Naive thymus-derived CD8-positive, alpha-beta T cell (primary cell): ENCODE measurements around the gene EXOSC9. TPM values are rescaled to one million over a fixed set of nuclear protein-coding genes. Genes with fewer than 3 reads are reported as not detected.

ENCODE experiments used
- ATAC-seq, 2 donors: fragments of 150-1000 bp; cut with Tn5 transposase in 1 of 2; sonication (Bioruptor Pico), chemical (Tn5 transposase) in 1 of 2; 1 replicate in 1 of 2; 2 replicates in 1 of 2; pipeline ENCODE4 v1.10.0; 2021; ENCODE audit warnings: mild to moderate bottlenecking in 2 of 2, moderate library complexity in 2 of 2
- POLR2A ChIA-PET: fragments of 350-600 bp; sonication (Branson Sonifier 250); formaldehyde crosslinking; loops from one replicate; lab custom pipeline; 2021; ENCODE audit warnings: antibody characterized with exemption; lab: Charles Lee
- DNase-seq, 10 donors: peaks; one replicate each; pipeline versions ENCODE4 v3.0.0 to v3.0.0-alpha.2; 2020 to 2022
- H3K27ac Mint-ChIP-seq, 10 donors: one replicate each; pipeline ENCODE4 v1.8.0; 2020 to 2022; ENCODE audit warnings: mild to moderate bottlenecking in 10 of 10, mixed read lengths in 10 of 10, moderate library complexity in 4 of 10, inconsistent platforms in 1 of 10
- H3K27me3 Mint-ChIP-seq, 5 donors: one replicate each; pipeline ENCODE4 v1.8.0; 2021 to 2022; ENCODE audit warnings: mixed read lengths in 5 of 5
- H3K36me3 Mint-ChIP-seq, 3 donors: one replicate each; pipeline ENCODE4 v1.8.0; 2020 to 2022; ENCODE audit warnings: mixed read lengths in 3 of 3, mild to moderate bottlenecking in 2 of 3, inconsistent platforms in 1 of 3
- H3K4me1 Mint-ChIP-seq, 4 donors: one replicate each; pipeline ENCODE4 v1.8.0; 2021 to 2022; ENCODE audit warnings: mixed read lengths in 4 of 4
- H3K4me3 Mint-ChIP-seq, 10 donors: one replicate each; pipeline ENCODE4 v1.8.0; 2020 to 2022; ENCODE audit warnings: mild to moderate bottlenecking in 10 of 10, mixed read lengths in 10 of 10, moderate library complexity in 6 of 10, inconsistent platforms in 1 of 10
- H3K9me3 Mint-ChIP-seq, 9 donors: one replicate each; pipeline ENCODE4 v1.8.0; 2020 to 2022; ENCODE audit warnings: mixed read lengths in 9 of 9, mild to moderate bottlenecking in 3 of 9, inconsistent platforms in 1 of 9, moderate library complexity in 1 of 9
- polyA plus RNA-seq, 3 donors: library from polyadenylated mRNA; unstranded; fragments of 300-500 nt; fragmentation: Illumina TruSeq; gene quantifications; one replicate each; pipeline ENCODE4 v1.2.3, GENCODE V29; 2021
- total RNA-seq, 8 experiments: library from RNA in 2 of 8; stranded (reverse) in 2 of 8; gene quantifications; one replicate each; pipeline ENCODE4 v1.2.3 and lab custom pipeline; 2021 to 2026

The EXOSC9 gene
- total and polyA plus RNA-seq, 5 experiments from 2014 or later, result 37.0 to 45.7 (median 41.6) TPM

DNA sequence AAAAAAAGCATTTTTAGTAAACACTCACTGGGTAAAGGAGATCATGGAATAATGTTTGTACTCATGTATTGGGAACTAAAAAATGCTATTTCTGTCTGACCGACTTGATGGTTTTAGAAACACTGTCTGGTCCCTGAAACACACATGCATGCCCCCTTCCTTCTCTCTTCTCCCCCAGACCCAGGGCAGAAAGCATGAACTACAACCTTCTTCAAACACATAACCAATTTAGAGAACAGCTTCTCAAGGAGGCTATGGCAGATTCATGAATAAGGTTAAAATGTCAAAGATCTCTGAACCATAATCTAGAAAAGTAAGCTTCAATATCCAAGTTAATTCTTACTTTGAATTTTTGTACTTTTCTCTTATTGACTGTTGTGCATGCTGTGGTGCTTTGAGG is 16.6 kb downstream of the EXOSC9 start:
- Mint-ChIP-seq H3K27me3 (no peaks in the 10 kb centered on the region), H3K4me1 (peaks cover 3 to 6% (median 4%) of the 10 kb centered on the region in 4 donors), H3K36me3 (peaks cover 3 to 57% (median 7%) of the 10 kb centered on the region in 3 donors), H3K27ac (peak overlapping the region in 4 of 10 donors; percentile 0 to 67 (median 36)), H3K9me3 (no peaks in the 10 kb centered on the region), H3K4me3 (no peak overlapping the region)
- POLR2A ChIA-PET, result no interaction called here
- DNase-seq (no peak), ATAC-seq (no peak)

DNA sequence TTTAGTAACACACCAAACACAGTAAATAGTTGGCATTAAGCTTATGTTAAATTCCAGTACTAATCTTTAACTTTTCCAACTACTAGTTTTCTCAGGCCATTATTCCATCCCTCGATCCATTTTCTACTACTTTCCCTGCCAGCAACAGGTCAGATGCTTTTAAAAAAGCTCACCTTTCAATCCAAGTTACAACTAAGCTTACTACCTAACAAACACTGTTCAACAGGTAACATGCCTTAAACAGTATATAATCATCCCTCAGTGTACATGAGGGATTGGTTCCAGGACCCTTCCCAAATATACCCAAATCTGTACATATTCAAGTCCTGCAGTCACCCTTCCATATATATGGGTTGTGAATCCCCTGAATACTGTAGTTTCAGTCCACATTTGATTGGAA is 17.1 kb downstream of the EXOSC9 start:
- Mint-ChIP-seq H3K4me3 (no peak overlapping the region), H3K4me1 (peaks cover 7 to 11% (median 9%) of the 10 kb centered on the region in 4 donors)
- POLR2A ChIA-PET, result no interaction called here

DNA sequence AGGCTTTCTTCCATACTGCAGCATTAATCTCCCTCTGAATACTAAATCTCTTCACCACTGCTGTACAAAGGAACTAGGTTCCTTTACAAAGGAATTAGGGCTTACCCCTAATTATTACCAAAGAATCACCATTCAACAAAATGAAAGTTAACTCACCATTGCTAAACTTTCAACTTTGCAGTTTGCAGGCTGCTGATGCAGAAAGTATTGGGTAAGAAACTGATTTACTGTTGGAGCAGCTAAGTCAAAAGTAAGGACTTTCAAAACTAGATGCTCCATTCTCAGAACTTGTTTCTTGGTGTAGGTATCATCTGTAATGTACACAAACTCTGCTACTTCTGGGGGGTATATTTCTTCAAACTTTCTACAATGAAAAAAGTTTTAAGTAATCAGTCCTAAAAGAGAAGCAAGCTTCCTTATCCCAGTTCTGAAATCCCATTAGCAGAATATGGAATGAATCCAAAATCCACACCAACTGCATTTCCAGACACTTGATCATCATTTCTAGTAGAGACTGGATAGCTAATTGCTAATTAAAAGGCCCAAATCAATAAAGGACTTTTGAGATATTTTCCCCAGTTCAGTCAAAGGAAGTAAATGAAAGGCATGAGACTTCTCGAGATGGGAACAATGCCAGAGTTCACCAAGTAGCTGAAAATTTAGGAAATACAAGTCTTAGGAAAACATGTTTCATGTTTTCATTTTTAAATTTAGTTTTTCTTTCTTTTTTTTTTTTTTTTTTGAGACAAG is 18.3 kb downstream of the EXOSC9 start:
- Mint-ChIP-seq H3K4me1 (peaks cover 6 to 20% (median 18%) of the 10 kb centered on the region in 4 donors), H3K27me3 (peaks cover 0 to 1% (median 0%) of the 10 kb centered on the region in 5 donors), H3K4me3 (no peak overlapping the region), H3K27ac (peak overlapping the region in 2 of 10 donors; percentile 8 to 23), H3K36me3 (peaks cover 0 to 45% (median 3%) of the 10 kb centered on the region in 3 donors), H3K9me3 (no peaks in the 10 kb centered on the region)
- no peak for DNase-seq
- ATAC-seq, result no peak
- POLR2A ChIA-PET, result no interaction called here

More for the DNA sequence above, 17.1 kb downstream of the EXOSC9 start:
- H3K27ac Mint-ChIP-seq, result peak overlapping the region in 7 of 10 donors; percentile 0 to 67 (median 27)
- H3K9me3 Mint-ChIP-seq, result no peaks in the 10 kb centered on the region
- H3K27me3 Mint-ChIP-seq, result no peaks in the 10 kb centered on the region
- ATAC-seq (no peak), DNase-seq (no peak)
- H3K36me3 Mint-ChIP-seq, result peaks cover 3 to 52% (median 5%) of the 10 kb centered on the region in 3 donors

DNA sequence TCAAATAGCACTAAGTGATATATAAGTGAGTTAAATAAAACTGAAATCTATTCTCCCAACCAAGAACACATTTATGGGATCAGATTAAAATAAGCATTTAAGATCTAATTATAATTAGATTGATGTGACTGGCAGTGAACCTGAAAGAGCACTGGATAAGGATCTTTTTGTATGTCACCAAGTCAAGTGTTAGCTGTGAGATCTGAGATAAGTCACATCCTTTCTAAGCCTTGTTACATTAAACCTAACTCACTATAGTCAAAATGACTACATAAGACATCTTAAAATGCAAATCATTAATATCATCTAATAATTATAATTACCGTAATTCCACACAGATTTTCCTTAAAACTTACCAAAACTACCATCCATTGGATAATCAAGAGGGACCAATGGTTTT is 20.9 kb downstream of the EXOSC9 start:
- H3K27me3 Mint-ChIP-seq, result peaks cover 0 to 1% (median 0%) of the 10 kb centered on the region in 5 donors
- POLR2A ChIA-PET, result interaction anchor here (3.1 kb wide), 1 partner anchor 21 kb away, joined by 9 read pairs; the partner anchor contains the start of gene EXOSC9
- DNase-seq, result no peak
- peaks cover 6 to 20% (median 18%) of the 10 kb centered on the region in 4 donors for H3K4me1 Mint-ChIP-seq
- H3K27ac Mint-ChIP-seq, result no peak overlapping the region
- H3K9me3 Mint-ChIP-seq, result no peaks in the 10 kb centered on the region
- peaks cover 0 to 18% (median 0%) of the 10 kb centered on the region in 3 donors for H3K36me3 Mint-ChIP-seq
- ATAC-seq, result no peak
- H3K4me3 Mint-ChIP-seq, result peak overlapping the region in 7 of 10 donors; percentile 16 to 99 (median 90)

DNA sequence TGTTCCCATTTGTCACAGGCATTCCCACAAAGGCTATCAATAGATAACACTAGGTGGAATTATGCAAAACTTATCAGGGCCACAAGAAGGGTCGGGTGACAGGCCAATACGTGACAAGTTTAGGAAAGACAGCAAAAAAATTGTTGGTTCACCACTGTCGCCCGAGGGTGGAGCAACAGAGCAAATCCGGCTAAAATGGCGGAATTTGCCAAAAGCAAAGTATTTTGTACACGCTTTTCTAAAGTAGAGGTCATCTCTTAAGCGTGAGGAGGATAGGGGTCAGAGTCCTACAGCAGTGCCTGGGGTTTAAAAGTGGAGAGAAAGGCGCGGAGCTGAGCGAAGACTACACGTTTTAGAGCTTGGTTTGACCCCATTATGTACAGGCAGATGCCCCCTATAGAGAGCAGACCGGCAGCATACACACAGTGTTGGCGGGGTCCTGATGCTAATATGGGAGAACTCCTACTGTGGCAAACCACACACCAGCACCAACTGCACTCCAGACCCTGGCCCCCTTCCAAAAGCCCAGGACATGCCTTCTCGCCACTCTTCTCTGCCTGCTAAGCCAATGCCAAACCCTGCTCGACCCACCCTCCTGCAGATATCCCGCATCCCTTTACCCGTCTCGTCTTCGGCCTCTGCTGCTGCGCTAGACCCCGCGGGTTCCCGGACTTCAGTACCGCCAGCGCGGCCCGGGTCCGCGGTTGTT is 21.8 kb downstream of the EXOSC9 start:
- H3K27ac Mint-ChIP-seq, result peak overlapping the region in 7 of 10 donors; percentile 52 to 95 (median 75)
- peaks cover 0 to 1% (median 0%) of the 10 kb centered on the region in 5 donors for H3K27me3 Mint-ChIP-seq
- DNase-seq (peak in 3 of 10 donors; percentile 9 to 22 (median 22)), ATAC-seq (no peak)
- H3K9me3 Mint-ChIP-seq, result no peaks in the 10 kb centered on the region
- H3K36me3 Mint-ChIP-seq, result peaks cover 0 to 13% (median 0%) of the 10 kb centered on the region in 3 donors
- POLR2A ChIA-PET, result interaction anchor here (2.5 to 3.1 kb wide), 2 partner anchors 22 kb away, joined by 9 to 26 read pairs; partner anchors contain the start of gene EXOSC9
- peak overlapping the region; percentile 85 to 99 (median 93) for H3K4me3 Mint-ChIP-seq
- H3K4me1 Mint-ChIP-seq, result peaks cover 6 to 20% (median 18%) of the 10 kb centered on the region in 4 donors

DNA sequence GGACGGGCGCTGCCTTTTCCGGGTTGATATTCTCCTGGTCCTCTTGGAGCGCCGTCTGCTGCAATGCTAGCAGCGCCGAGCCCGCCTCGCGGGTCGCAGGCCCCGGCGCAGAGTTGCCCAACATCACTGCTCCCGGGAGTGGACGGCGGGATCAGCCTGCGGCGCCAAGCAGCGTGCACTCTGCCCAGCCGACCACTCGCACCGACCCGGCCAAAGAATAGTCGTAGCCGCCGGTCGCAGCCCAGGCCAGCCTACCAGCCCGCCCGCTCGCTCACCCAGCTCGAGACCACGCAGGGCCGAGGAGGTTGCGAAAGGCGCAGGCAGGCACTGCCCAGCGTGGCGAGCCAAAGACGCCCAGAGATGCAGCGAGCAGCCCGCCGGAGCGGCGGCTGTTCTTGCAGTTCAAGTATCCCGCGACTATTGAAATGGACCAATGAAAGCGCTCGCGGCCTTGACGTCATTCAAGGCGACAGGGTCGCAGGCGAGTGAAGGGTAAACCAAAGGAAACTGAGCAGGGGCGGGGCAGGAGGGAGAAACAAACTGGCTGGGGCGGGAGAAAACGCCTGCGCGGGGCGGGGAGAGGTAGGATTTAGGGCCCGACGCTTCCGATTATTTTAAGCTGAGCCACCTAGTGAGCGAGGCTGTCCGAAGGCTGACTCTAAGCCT is 22.5 kb downstream of the EXOSC9 start, which contains the start of gene CCNA2:
Gene CCNA2, minus strand, starts transcription at position 379 of the 666 bp plus-strand sequence. Its CDS starts 255 bp downstream, at position 124.
- H3K27ac Mint-ChIP-seq, result peak within 1 kb of the TSS; percentile 58 to 96 (median 90)
- H3K4me1 Mint-ChIP-seq, result peaks cover 6 to 20% (median 18%) of the 10 kb centered on the region in 4 donors
- POLR2A ChIA-PET, result interaction anchor here (1.0 to 2.5 kb wide), 3 partner anchors 23 to 126 kb away, joined by 3 to 26 read pairs (median 6); partner anchors contain the start of genes BBS7 and EXOSC9
- H3K36me3 Mint-ChIP-seq, result peaks cover 0 to 8% (median 0%) of the 10 kb centered on the region in 3 donors
- peak; percentile 97 for ATAC-seq
- peak; percentile 87 to 97 (median 94) for DNase-seq
- no peaks in the 10 kb centered on the region for H3K9me3 Mint-ChIP-seq
- peaks cover 0 to 1% (median 0%) of the 10 kb centered on the region in 5 donors for H3K27me3 Mint-ChIP-seq
- peak within 1 kb of the TSS; percentile 85 to 99 (median 93) for H3K4me3 Mint-ChIP-seq

DNA sequence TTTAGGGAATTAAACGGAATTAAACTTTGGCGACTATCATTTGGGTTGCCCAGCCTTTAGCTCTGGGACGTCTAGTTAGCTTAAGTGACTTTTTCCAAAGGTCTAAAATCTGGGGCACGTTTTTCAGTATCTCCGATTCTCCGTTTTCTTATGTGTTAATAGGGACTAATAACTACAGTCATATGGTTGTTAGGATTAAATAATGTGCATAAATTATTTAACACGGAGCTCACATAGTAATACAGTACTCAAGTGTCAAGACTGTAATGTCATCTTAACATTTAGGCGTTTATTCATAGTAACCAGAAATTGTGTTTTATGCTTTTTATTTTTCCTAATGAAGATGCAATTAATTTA is 23.0 kb downstream of the EXOSC9 start:
- ATAC-seq (no peak), DNase-seq (no peak)
- Mint-ChIP-seq H3K27me3 (peaks cover 0 to 1% (median 0%) of the 10 kb centered on the region in 5 donors), H3K27ac (peak overlapping the region; percentile 41 to 96 (median 90)), H3K4me3 (peak overlapping the region; percentile 85 to 99 (median 93)), H3K4me1 (peaks cover 6 to 20% (median 18%) of the 10 kb centered on the region in 4 donors), H3K36me3 (peaks cover 0 to 5% (median 0%) of the 10 kb centered on the region in 3 donors), H3K9me3 (no peaks in the 10 kb centered on the region)
- POLR2A ChIA-PET, result interaction anchor here (1.0 to 2.5 kb wide), 3 partner anchors 23 to 127 kb away, joined by 3 to 26 read pairs (median 6); partner anchors contain the start of genes BBS7 and EXOSC9

DNA sequence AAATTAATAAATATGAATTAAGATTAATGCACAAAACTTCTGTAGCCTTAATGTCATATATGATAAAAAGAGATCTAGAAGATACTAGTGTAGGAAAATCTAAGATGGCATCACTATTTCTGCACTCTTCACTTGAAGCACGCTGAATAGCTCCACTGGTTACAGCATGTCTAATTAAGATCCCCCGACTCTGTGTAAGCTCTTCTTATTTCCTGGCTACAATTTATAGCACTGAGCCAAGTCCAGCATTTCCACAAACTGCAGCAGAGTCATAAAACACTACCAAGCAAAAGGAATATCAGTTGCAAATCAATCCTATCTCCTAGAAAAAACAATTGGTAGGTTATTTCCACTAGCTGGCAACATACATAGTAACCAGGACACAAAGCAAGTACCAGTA is 23.8 kb downstream of the EXOSC9 start:
- Mint-ChIP-seq H3K9me3 (no peaks in the 10 kb centered on the region), H3K4me1 (peaks cover 6 to 20% (median 18%) of the 10 kb centered on the region in 4 donors), H3K36me3 (peaks cover 0 to 3% (median 0%) of the 10 kb centered on the region in 3 donors), H3K4me3 (peak overlapping the region in 5 of 10 donors; percentile 33 to 69 (median 39)), H3K27ac (peak overlapping the region in 1 of 10 donors; percentile 62), H3K27me3 (peaks cover 0 to 1% (median 0%) of the 10 kb centered on the region in 5 donors)
- no peak for ATAC-seq
- POLR2A ChIA-PET, result interaction anchor here (1.8 to 2.5 kb wide), 2 partner anchors 24 to 45 kb away, joined by 6 to 26 read pairs; partner anchors contain the start of genes BBS7 and EXOSC9
- DNase-seq, result no peak

DNA sequence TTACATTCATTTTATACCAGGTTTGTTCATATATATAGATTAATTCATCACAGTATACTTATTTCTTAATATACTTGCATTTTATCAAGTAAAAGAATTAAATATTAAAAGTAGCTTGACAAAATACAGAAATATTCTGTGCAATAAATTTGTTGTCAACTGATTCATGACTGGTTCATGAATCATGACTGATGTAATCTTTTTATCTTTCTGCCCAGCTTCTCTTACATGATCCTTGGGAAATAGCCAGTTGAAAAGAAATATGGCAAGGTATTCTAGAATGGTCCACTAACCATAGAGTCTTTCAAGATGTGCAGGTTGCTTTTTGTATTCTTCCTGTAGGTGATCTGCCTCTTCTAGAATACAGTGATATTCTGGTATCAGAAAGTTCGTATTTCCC is 26.7 kb downstream of the EXOSC9 start:
- H3K36me3 Mint-ChIP-seq, result peaks cover 0 to 21% (median 3%) of the 10 kb centered on the region in 3 donors
- H3K4me3 Mint-ChIP-seq, result no peak overlapping the region
- H3K27me3 Mint-ChIP-seq, result peaks cover 0 to 1% (median 0%) of the 10 kb centered on the region in 5 donors
- no peak for ATAC-seq
- H3K9me3 Mint-ChIP-seq, result no peaks in the 10 kb centered on the region
- POLR2A ChIA-PET, result no interaction called here
- DNase-seq, result no peak
- H3K27ac Mint-ChIP-seq, result no peak overlapping the region
- H3K4me1 Mint-ChIP-seq, result peaks cover 4 to 14% (median 12%) of the 10 kb centered on the region in 4 donors

DNA sequence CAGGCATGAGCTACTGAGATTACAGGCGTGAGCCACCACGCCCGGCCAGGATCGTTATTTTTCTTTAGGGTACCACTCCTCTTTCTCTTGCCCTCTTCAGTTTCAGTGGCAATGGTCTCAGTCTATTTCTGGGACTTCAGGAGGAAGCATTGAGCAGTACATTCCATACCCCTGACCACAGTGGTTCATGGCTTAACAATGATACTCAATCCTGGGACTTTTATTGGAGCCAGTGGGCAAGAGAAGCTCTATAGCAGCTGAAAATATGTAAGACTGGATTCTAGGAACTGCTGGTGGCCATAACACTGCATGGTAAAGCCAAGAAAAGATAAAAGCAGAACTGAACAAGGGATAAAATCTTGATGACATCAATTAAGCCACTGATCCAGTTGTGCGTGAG is 28.4 kb downstream of the EXOSC9 start:
- ATAC-seq (no peak), DNase-seq (no peak)
- POLR2A ChIA-PET, result no interaction called here
- H3K27ac Mint-ChIP-seq, result no peak overlapping the region
- no peaks in the 10 kb centered on the region for H3K4me1 Mint-ChIP-seq
- peaks cover 0 to 25% (median 5%) of the 10 kb centered on the region in 3 donors for H3K36me3 Mint-ChIP-seq
- H3K4me3 Mint-ChIP-seq, result no peak overlapping the region
- no peaks in the 10 kb centered on the region for H3K27me3 Mint-ChIP-seq
- no peaks in the 10 kb centered on the region for H3K9me3 Mint-ChIP-seq

DNA sequence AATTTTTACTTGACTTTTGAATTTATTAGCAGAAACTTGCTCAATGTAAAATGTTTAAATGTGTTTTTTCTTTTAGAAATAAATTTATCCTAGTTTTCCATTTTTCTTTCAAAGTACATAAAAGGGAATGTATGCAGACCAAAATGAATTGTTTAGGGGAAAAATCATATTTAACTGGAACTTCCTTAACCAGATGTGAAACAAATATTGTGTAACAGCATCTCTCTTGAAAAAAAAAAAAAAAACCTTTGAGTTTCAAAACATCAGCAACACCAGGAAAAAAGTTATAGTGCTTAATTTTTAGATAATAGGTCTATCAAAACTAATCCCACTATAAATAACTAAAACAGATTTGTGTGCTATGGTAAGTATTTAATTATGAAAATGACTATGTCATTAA is 37.0 kb downstream of the EXOSC9 start:
- POLR2A ChIA-PET, result no interaction called here
- ATAC-seq, result no peak

More for the DNA sequence above, 37.0 kb downstream of the EXOSC9 start:
- Mint-ChIP-seq H3K27me3 (no peaks in the 10 kb centered on the region), H3K4me1 (no peaks in the 10 kb centered on the region), H3K27ac (no peak overlapping the region), H3K4me3 (no peak overlapping the region), H3K36me3 (peaks cover 0 to 43% (median 22%) of the 10 kb centered on the region in 3 donors), H3K9me3 (peaks cover 0 to 2% (median 0%) of the 10 kb centered on the region in 9 donors)
- no peak for DNase-seq
